Articular chondrocyte of knee joint (primary cell): ENCODE results near the gene PRKD1. TPM values are rescaled to one million over a fixed set of nuclear protein-coding genes. Genes with fewer than 3 reads are reported as not detected.

Experiments
- small RNA-seq: library from RNA; depleted of rRNA; stranded (forward); fragments of <200 nt; gene quantifications from one replicate; pipeline ENCODE3, GENCODE V24; 2012
- total RNA-seq: library from RNA; depleted of rRNA; stranded (reverse); fragments of >200 nt; gene quantifications from 2 replicates; pipeline ENCODE4 v1.2.3, GENCODE V29; 2012

The PRKD1 gene
- 12.0 TPM in 2 replicates for total RNA-seq

DNA sequence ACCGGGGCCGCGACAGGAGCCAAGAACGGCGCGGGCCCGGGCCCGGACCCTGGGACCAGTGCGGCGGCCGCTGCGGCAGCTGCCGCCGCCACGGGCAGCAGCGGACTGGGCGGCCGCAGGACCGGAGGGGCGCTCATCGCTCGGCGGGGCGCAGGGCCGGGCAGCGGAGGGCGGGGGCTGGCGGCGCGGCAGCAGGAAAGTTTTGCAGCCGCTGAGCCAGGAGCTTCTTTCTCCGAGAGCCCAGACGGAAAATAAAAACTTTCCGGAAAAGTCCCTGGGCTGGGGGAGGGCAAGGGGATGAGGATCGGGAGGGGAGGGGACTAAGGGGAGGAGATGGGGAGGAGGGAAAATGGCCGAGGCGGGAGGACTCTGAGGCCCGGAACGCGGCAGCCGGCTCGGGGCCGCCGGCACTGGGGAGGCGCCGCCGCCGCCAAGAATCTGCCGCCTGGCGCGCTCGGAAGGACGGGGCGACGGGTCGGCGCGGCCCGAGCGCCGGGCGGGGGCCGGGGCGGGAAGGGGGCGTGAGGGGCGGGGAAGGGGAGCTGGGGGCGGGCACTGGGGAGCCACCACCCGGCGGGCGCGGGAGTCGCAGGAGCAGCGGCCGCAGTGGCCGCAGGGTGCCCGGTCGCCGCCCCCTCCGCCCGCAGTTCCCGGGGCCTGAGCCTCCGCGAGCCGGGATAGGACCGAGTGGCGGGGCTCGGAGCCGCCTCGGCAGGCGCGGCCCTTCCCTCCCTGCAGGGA, at the start of gene PRKD1:
Gene PRKD1 (minus strand): TSS at position 472 of the 741 bp plus-strand sequence.

Small RNA genes lying within 50 kb of the gene (small RNA-seq; reads per million reads assigned to genes)
- not detected for gene RNU6-1234P
